NAMALWA (cell line): ENCODE data around the gene SUMO4.

Experiments
- DNase-seq: peaks from one replicate; pipeline ENCODE4 v3.0.0-alpha.2; 2015; ENCODE audit warnings: low spot score

Gene SUMO4

GRCh38 chr6:149400050-149400449 is at the start of gene SUMO4:
Gene SUMO4 (plus strand): TSS chr6:149400262. CDS start chr6:149400392, 130 bp downstream.
- no peak for DNase-seq

DNA sequence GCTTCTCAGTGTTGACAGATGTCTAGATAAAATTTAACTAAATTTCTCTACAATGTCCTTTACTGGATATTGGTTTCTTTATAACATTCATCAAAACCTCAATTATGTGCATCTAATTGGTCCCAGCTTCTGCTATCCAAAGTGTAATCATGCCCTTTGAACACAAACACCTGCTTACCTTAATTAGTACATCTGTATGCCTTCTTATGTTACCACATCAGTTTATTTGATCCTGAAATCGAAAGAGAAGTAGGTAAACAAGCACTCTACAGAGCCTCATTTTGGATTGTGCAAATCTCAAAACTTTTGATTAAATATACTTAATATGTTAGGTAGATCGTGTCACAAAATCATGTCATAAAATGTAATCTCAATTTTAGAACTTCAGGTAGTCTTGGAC is 46.1 kb upstream of the SUMO4 start:
- DNase-seq, result no peak

DNA sequence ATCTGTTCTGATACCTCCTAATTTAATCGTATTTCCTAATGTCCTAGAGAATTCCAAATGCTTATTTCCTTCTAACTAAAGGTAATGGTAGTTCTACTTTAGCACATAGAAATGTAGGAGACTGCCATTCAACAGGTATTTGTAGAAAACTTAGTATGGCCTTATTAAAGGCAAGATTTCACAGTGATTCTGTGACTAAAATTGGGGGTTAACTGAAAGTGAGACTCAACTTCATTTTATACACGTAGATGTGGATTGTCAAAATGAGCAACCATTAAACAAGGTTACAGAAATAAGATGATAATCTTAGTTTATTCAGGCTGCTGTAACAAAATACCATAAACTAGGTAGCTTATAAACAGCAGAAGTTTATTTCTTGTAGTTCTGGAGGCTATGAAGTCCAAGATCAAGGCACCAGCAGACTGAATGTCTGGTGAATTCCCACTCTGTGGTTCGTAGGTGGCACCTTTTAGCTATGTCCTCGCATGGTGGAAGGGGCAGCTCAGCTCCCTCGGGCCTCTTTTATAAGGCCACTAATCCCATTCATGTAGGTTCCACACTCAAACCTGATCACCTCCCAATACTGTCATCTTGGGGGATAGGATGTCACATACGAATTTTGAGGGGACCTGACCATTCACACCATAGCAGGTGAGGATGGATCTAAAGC is 43.8 kb upstream of the SUMO4 start:
- DNase-seq, result no peak

DNA sequence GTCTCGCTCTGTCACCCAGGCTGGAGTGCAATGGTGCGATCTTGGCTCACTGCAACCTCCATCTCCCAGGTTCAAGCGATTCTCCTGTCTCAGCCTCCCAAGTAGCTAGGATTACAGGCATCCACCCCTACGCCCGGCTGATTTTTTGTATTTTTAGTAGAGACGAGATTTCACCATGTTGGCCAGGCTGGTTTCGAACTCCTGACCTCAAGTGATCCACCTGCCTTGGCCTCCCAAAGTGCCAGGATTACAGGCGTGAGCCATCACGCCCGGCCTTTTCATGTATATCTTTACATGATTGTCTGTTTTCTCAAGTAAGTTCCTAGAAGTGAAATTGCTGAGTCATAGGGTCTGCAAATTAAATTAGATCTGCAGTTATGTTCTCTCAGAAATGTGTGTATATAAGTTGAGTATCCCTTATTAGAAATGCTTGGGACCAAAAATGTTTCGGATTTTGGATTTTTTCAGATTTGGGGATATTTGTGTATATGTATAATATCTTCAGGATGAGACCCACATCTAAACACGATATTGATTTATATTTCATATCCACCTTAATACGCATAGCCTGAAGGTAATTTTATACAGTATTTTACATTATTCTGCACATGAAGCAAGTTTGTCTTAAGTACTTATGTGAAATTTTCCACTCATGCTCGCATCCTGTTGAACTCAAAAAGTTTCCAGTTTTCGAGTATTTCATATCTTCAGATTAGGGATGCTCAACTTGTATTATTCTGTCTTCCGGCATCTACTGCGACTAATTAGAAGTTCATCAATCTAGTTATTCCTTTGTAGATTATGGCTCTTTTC is 42.1 kb upstream of the SUMO4 start:
- DNase-seq, result no peak

GRCh38 chr6:149359440-149359839 is 40.6 kb upstream of the SUMO4 start:
- DNase-seq, result no peak

- no peak for DNase-seq
Measured at GRCh38 chr6:149360536-149360935, 39.5 kb upstream of the SUMO4 start.

DNA sequence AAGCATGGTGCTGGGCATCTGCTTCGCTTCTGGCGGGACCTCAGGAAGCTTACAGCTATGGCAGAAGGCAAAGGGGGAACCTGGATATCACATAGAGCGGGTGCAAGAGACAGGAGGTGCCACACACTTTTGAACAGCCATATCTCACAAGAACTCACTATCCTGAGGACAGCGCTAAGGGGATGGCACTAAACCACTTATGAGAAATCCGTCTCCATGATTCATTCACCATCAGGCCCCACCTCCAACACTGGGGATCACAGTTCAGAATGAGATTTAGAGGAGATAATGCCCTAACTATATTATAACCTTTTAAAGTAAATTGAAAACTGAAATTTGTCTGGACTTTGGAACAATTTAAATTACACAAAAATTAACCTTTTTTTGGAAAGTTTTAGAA is 37.8 kb upstream of the SUMO4 start:
- DNase-seq, result no peak

DNA sequence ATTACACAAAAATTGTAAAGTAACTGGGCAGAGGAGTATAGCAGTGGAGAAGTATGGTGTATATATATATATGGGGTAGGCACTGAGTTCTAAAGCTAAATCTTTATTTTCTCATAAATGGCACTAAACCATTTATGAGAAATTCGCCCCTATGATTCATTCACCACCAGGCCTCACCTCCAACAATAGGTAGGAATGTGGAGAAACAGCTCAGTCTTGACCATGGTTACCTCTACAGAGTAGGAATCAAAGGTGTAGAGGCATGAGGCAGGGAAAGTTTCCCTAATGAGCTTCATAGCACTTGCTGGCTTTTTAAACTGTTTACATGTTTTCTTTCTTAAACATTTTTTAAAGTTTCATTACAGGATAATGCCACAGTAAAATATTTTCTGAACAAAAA is 36.9 kb upstream of the SUMO4 start:
- DNase-seq, result no peak

DNA sequence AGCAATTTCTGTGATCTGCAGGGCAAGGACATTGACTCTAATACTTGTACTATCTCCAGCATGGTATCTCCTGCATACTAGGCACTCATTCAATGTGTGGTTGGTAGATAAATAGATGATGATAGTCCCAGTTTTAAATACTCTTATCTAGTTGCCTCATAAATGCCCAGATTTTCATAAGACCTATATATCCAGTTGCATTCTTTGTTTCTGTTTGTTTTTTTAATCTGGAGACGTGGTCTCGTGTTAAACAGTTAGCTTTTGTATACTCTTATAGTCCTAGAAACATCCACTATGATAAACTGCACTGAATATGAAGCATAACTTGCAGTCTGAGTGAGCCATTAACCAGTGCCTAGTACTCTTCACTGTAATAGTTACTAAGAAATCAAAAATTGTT is 35.5 kb upstream of the SUMO4 start:
- no peak for DNase-seq

GRCh38 chr6:149365197-149365596 is 34.9 kb upstream of the SUMO4 start:
- DNase-seq, result no peak

GRCh38 chr6:149366267-149366921 is 33.7 kb upstream of the SUMO4 start:
- DNase-seq, result no peak

GRCh38 chr6:149368065-149368464 is 32.0 kb upstream of the SUMO4 start:
- no peak for DNase-seq

DNA sequence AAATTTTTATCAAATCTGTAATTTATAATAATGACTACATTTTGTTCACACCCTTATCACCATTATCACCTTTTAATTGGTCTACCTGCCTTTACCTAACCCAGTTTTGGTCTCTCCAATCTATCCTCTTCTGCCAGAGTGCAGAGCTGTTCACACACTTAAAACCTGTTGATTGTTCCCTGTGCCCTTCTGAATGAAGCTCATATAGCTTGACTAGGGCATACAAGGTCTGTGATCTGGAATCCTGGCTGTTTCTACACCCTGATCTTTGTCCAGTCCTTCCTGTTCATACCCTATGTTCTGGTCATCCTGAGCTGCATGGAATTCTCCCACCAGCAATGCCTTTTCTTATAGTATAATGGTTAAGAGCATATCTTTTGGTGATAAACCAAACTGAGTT is 28.9 kb upstream of the SUMO4 start:
- peak; percentile 12 for DNase-seq

GRCh38 chr6:149372062-149372461 is 28.0 kb upstream of the SUMO4 start:
- DNase-seq, result no peak

GRCh38 chr6:149373511-149373910 is 26.6 kb upstream of the SUMO4 start:
- DNase-seq, result no peak

GRCh38 chr6:149379977-149380376 is 20.1 kb upstream of the SUMO4 start:
- no peak for DNase-seq

DNA sequence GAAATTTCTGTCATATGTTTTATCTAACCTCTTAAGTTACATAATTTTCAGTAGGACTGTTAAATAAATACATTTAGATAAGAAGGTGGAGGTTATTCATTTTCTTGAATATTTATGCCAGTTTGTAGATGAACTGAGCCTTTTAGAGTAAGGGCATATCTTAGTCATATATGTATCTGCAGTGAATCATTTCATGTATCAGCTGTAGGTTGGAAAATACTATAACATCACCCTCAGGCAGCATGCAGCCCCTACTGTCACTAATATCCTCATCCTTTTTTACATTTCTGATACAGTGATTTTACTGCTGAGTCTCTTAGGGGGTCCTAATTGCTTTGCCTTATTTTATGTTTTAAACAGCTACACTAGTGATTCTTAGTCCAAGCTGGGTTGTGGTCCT is 19.5 kb upstream of the SUMO4 start:
- no peak for DNase-seq

DNA sequence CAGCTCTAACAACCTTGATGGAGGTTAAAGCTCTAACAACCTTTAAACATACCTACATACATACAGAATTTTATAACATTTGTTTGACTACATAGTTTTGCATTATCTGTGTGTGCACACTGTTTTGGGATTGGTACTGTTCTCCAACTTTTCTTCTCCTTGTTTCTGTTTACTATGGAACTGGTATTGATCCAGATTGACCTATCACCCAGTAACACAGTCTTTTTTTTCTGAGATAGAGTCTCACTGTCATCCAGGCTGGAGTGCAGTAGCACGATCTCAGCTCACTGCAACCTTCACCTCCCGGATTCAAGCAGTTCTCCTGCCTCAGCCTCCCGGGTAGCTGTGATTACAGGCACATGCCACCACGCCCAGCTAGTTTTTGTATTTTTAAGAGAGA is 16.7 kb upstream of the SUMO4 start:
- DNase-seq, result no peak

DNA sequence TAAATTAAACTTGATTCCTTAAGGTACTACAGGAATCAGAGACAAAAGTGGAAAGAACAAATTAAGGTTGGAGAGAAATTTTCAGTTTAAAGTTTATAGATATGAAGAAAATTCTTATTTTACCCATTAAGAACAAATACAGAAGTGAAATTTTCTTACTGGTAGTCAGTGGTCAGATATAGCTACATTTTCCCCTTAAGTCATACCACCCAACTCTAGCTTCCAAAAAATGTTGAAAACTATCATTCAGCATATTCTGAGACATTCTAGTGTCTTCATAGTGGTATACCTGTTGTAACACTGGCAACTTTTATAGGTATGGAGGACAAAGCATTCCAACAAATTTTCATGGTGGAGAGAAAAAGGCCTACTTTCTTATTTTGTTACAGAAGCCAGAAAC is 15.6 kb upstream of the SUMO4 start:
- DNase-seq, result no peak

DNA sequence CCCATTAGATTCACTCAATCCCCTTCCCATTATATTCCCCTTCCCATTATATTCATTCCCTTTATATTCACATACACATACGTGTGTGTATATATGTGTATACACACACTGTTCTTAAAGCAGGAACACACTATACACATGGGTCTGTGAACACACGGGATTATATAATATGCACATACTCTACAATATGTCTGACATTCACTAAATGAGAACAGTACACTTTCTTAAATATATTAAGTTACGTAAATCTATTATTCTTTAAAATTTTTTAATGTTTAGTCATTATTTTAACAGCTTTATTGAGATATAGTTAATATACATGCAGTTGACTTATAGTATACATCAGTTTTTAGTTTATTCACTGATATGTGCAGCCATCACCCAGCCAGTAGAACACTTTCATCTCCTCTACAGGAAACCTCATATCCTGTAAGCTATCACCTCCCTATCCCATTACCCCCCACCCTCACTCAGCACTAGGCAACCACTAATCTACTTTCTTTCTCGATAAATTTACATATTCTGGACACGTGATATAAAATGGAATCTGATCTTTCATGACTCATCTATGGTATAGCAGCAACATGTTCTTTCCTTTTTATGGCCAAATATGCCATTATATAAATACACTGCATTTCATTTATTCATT is 13.9 kb upstream of the SUMO4 start:
- no peak for DNase-seq

- no peak for DNase-seq
Measured at GRCh38 chr6:149387779-149388512, 12.1 kb upstream of the SUMO4 start.
